K562 (cell line): Measurements from ENCODE around the gene ITPR2. TPM values are rescaled to one million over a fixed set of nuclear protein-coding genes. Genes with fewer than 3 reads are reported as not detected.

Experiments
- ATF7 ChIP-seq: fragments of 450-650 bp; IDR thresholded peaks from 2 replicates; pipeline ENCODE4 v1.7.1; 2014; ENCODE audit warnings: mild to moderate bottlenecking, moderate library complexity
- BDP1 ChIP-seq: IDR thresholded peaks from 3 replicates; pipeline ENCODE4 v1.6.1; 2011; ENCODE audit not compliant: insufficient read length, insufficient read depth
- CEBPB ChIP-seq: fragments of 450-650 bp; IDR thresholded peaks from 2 replicates; pipeline ENCODE4 v1.6.1; 2016; ENCODE audit warnings: missing genetic modification characterization, missing compliant biosample characterization
- CEBPG ChIP-seq, 3 experiments: fragments of 200-800 bp in 1 of 3; sonication (Bioruptor generic) in 1 of 3; sonication (generic) in 1 of 3; formaldehyde crosslinking in 1 of 3; IDR thresholded peaks in 2 of 3; conservative IDR thresholded peaks in 1 of 3; 2 replicates each; pipeline versions ENCODE4 v1.6.1 to v1.8.0; 2016 to 2022; ENCODE audit warnings: missing compliant biosample characterization in 2 of 3, missing genetic modification characterization in 2 of 3, mild to moderate bottlenecking in 1 of 3, missing genetic modification reagents in 1 of 3
- CREB3L1 ChIP-seq: fragments of 450-650 bp; IDR thresholded peaks from 2 replicates; pipeline ENCODE4 v1.6.1; 2014; ENCODE audit warnings: low read depth, mild to moderate bottlenecking, moderate library complexity, borderline replicate concordance
- DACH1 ChIP-seq: fragments of 450-650 bp; IDR thresholded peaks from 2 replicates; pipeline ENCODE4 v1.6.1; 2018; ENCODE audit not compliant: partially characterized antibody
- E2F3 ChIP-seq: fragments of 250-450 bp; sonication (Bioruptor Pico); IDR thresholded peaks from 2 replicates; pipeline ENCODE4 v1.4.0; 2020; ENCODE audit warnings: mild to moderate bottlenecking
- ETV1 ChIP-seq: fragments of 450-650 bp; conservative IDR thresholded peaks from 2 replicates; pipeline ENCODE4 v1.6.1; 2016; ENCODE audit warnings: missing genetic modification characterization, control low read depth, low read depth, missing compliant biosample characterization
- HDAC1 ChIP-seq, 2 experiments: fragments of 450-650 bp; IDR thresholded peaks; 2 replicates each; pipeline ENCODE4 v1.6.1; 2016 to 2017; ENCODE audit warnings: inconsistent platforms in 1 of 2, mild to moderate bottlenecking in 1 of 2, moderate library complexity in 1 of 2
- KLF13 ChIP-seq: fragments of 450-650 bp; IDR thresholded peaks from 2 replicates; pipeline ENCODE4 v1.6.1; 2016; ENCODE audit warnings: missing genetic modification characterization, low read depth, mild to moderate bottlenecking, missing compliant biosample characterization, moderate library complexity, borderline replicate concordance
- LARP7 ChIP-seq: fragments of 450-650 bp; IDR thresholded peaks from 2 replicates; pipeline ENCODE4 v1.6.1; 2016
- NCOR1 ChIP-seq: fragments of 450-650 bp; IDR thresholded peaks from 2 replicates; pipeline ENCODE4 v1.6.1; 2016; ENCODE audit warnings: mild to moderate bottlenecking, moderate library complexity
- PRPF4 ChIP-seq: fragments of 200-400 bp; formaldehyde crosslinking; IDR thresholded peaks from one replicate; pipeline ENCODE4 v1.6.1; 2017; ENCODE audit warnings: low read length, low read depth, mild to moderate bottlenecking; ENCODE audit not compliant: insufficient read depth, poor library complexity, severe bottlenecking
- RCOR1 ChIP-seq, 2 experiments: IDR thresholded peaks; 2 replicates each; pipeline ENCODE4 v1.6.1; 2012; ENCODE audit warnings: low read depth in 2 of 2, low read length in 2 of 2, borderline replicate concordance in 1 of 2, improper control_type of control experiment in 1 of 2
- RUNX1 ChIP-seq: sonication (generic); IDR thresholded peaks from 2 replicates; pipeline ENCODE4 v1.6.1; 2016; ENCODE audit warnings: antibody characterized with exemption, low read depth
- SIN3A ChIP-seq, 2 experiments: fragments of 150-350 bp in 1 of 2; IDR thresholded peaks; 2 replicates each; pipeline ENCODE4 v1.6.1; 2011 to 2016; ENCODE audit warnings: borderline replicate concordance in 2 of 2, low read depth in 2 of 2, low read length in 2 of 2, mild to moderate bottlenecking in 2 of 2, moderate library complexity in 2 of 2; ENCODE audit not compliant: control insufficient read depth in 1 of 2
- SPI1 ChIP-seq: IDR thresholded peaks from 2 replicates; pipeline ENCODE4 v1.6.1; 2011; ENCODE audit warnings: low read depth, low read length, control low read depth, borderline replicate concordance
- ZNF586 ChIP-seq: fragments of 450-650 bp; formaldehyde crosslinking; conservative IDR thresholded peaks from 2 replicates; pipeline ENCODE4 v1.4.0; 2020; ENCODE audit warnings: mild to moderate bottlenecking, moderate library complexity
- ZNF79 ChIP-seq: fragments of 250-450 bp; sonication (Bioruptor Pico); IDR thresholded peaks from 2 replicates; pipeline ENCODE4 v1.4.0; 2020; ENCODE audit warnings: low read depth, mild to moderate bottlenecking, moderate library complexity
- ZSCAN29 ChIP-seq: fragments of 450-650 bp; IDR thresholded peaks from 2 replicates; pipeline ENCODE4 v1.6.1; 2017
- polyA plus RNA-seq, 8 experiments: library from polyadenylated mRNA; depleted of rRNA in 4 of 8; stranded (reverse) in 5 of 8; unstranded in 3 of 8; fragments of >200 nt; fragmentation: Nextera tagmentation in 2 of 8; fragmentation: Illumina TruSeq in 1 of 8; extraction: Ambion mirVana in 2 of 8; extraction: Trizol in 1 of 8; gene quantifications; 2 replicates each; pipeline versions ENCODE4 v1.2.1 to v1.2.3, GENCODE V29; 2011 to 2014; ENCODE audit warnings: inconsistent platforms in 1 of 8, missing spikeins in 1 of 8
- total RNA-seq, 7 experiments: library from RNA; depleted of rRNA in 6 of 7; stranded (reverse); fragments of >200 nt in 6 of 7; fragmentation: Illumina TruSeq in 2 of 7; extraction: Trizol in 2 of 7; gene quantifications; 2 replicates each; pipeline versions ENCODE4 v1.2.1 to v1.2.3, GENCODE V29; 2011 to 2021; ENCODE audit warnings: low replicate concordance in 1 of 7
- TF ChIP-seq, protein P1 (sequence below): fragments of 450-650 bp; conservative IDR thresholded peaks from 2 replicates; pipeline ENCODE4 v1.6.1; 2016; ENCODE audit warnings: missing genetic modification characterization, low read depth, mild to moderate bottlenecking, missing compliant biosample characterization, moderate library complexity
- TF ChIP-seq, protein P2 (sequence below): fragments of 450-650 bp; IDR thresholded peaks from 2 replicates; pipeline ENCODE4 v1.6.1; 2016; ENCODE audit warnings: antibody characterized with exemption

The ITPR2 gene
- total and polyA plus RNA-seq, 9 of the 15 experiments (the other 6 are each of a cell fraction or from before 2014, with no cell fraction given): 0.21 to 3.3 (median 0.95) TPM

DNA sequence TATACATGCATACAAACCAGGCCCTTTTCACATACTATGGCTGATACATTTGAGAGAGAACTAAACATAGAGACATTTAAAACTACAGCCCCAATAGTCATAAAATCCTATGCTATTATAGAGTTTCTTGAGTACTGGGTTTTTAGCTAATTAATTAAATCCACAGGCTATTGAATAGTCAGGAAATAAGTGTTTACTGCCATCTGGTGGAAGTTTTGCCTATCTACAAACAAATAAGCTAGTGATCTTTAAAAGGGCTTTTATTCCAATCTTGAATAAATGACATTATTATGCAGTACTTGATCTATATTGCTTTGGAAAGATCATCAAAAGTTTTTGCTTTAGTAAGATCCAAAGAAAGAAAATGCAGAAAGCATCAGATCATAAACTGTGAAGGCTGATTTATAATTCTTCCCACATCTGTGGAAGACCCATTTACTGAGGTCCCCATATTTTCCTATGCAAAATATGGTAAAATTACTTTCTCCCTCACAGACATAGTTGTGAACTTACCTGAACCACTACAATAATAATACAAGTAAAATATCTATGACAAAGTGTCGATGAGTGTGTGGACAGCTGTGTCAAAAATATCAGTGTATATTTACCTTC, 131.3 kb downstream of the ITPR2 start (continued):
- TF ChIP-seq ATF7: no peak
- TF ChIP-seq E2F3 (CRISPR knock-in tag): no peak
- TF ChIP-seq, protein P1, sequence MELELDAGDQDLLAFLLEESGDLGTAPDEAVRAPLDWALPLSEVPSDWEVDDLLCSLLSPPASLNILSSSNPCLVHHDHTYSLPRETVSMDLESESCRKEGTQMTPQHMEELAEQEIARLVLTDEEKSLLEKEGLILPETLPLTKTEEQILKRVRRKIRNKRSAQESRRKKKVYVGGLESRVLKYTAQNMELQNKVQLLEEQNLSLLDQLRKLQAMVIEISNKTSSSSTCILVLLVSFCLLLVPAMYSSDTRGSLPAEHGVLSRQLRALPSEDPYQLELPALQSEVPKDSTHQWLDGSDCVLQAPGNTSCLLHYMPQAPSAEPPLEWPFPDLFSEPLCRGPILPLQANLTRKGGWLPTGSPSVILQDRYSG (tag): no peak
- TF ChIP-seq LARP7: no peak
- no peak for TF ChIP-seq CEBPB (tag)
- TF ChIP-seq KLF13: no peak
- 0 out of 2 replicates have a peak, but pooled peaks have one; percentile 8 for TF ChIP-seq ETV1 (tag)
- TF ChIP-seq CEBPG (CRISPR knock-in tag; IDR thresholded peaks at IDR 0.05): no peak
- no peak for TF ChIP-seq CEBPG (tag; conservative IDR thresholded peaks at IDR 0.05 in 1 of 2, IDR thresholded peaks at IDR 0.05 in 1 of 2)
- TF ChIP-seq ZSCAN29: no peak
- TF ChIP-seq HDAC1 (IDR thresholded peaks at IDR 0.05): no peak
- no peak for TF ChIP-seq BDP1
- TF ChIP-seq NCOR1: no peak
- no peak for TF ChIP-seq RUNX1
- TF ChIP-seq PRPF4: no peak
- no peak for TF ChIP-seq ZNF586
- TF ChIP-seq CREB3L1: no peak
- TF ChIP-seq, protein P2, sequence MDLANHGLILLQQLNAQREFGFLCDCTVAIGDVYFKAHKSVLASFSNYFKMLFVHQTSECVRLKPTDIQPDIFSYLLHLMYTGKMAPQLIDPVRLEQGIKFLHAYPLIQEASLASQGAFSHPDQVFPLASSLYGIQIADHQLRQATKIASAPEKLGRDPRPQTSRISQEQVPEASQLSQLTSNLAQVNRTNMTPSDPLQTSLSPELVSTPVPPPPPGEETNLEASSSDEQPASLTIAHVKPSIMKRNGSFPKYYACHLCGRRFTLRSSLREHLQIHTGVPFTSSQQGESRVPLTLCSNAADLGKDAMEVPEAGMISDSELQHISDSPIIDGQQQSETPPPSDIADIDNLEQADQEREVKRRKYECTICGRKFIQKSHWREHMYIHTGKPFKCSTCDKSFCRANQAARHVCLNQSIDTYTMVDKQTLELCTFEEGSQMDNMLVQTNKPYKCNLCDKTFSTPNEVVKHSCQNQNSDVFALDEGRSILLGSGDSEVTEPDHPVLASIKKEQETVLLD: no peak
- TF ChIP-seq SIN3A (IDR thresholded peaks at IDR 0.05; ENCODE audit: borderline replicate concordance in 2 of 2, control insufficient read depth in 1 of 2, low read depth in 2 of 2, low read length in 2 of 2): no peak
- TF ChIP-seq DACH1: no peak
- no peak for TF ChIP-seq ZNF79 (CRISPR knock-in tag)
- no peak for TF ChIP-seq SPI1
- no peak for TF ChIP-seq RCOR1 (IDR thresholded peaks at IDR 0.05; ENCODE audit: borderline replicate concordance in 1 of 2, low read depth in 2 of 2, low read length in 2 of 2)
